Thyroid gland (tissue), 4 donors: ENCODE data around the gene CHST11.

Source experiments
- POLR2A ChIP-seq, 2 donors: fragments of 450-650 bp; IDR thresholded peaks; one replicate each; pipeline ENCODE4 v1.6.1; 2017; ENCODE audit warnings: antibody characterized with exemption in 2 of 2, mild to moderate bottlenecking in 2 of 2, moderate library complexity in 1 of 2
- TF ChIP-seq, protein P1 (sequence below), 6 experiments: fragments of 200-600 bp in 3 of 6; fragments of 450-650 bp in 3 of 6; sonication (generic) in 3 of 6; IDR thresholded peaks; one replicate each; pipeline ENCODE4 v1.5.1; 2016 to 2019; ENCODE audit warnings: antibody characterized with exemption in 6 of 6, mild to moderate bottlenecking in 2 of 6, inconsistent platforms in 1 of 6, moderate library complexity in 1 of 6

- TF ChIP-seq, protein P1, sequence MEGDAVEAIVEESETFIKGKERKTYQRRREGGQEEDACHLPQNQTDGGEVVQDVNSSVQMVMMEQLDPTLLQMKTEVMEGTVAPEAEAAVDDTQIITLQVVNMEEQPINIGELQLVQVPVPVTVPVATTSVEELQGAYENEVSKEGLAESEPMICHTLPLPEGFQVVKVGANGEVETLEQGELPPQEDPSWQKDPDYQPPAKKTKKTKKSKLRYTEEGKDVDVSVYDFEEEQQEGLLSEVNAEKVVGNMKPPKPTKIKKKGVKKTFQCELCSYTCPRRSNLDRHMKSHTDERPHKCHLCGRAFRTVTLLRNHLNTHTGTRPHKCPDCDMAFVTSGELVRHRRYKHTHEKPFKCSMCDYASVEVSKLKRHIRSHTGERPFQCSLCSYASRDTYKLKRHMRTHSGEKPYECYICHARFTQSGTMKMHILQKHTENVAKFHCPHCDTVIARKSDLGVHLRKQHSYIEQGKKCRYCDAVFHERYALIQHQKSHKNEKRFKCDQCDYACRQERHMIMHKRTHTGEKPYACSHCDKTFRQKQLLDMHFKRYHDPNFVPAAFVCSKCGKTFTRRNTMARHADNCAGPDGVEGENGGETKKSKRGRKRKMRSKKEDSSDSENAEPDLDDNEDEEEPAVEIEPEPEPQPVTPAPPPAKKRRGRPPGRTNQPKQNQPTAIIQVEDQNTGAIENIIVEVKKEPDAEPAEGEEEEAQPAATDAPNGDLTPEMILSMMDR (IDR thresholded peaks at IDR 0.05), result no peak
- no peak for TF ChIP-seq POLR2A (IDR thresholded peaks at IDR 0.05)
Measured at GRCh38 chr12:104737791-104738301, 281.1 kb downstream of the CHST11 start.
